Measurements from ENCODE around the gene SEMA4B.

DNA sequence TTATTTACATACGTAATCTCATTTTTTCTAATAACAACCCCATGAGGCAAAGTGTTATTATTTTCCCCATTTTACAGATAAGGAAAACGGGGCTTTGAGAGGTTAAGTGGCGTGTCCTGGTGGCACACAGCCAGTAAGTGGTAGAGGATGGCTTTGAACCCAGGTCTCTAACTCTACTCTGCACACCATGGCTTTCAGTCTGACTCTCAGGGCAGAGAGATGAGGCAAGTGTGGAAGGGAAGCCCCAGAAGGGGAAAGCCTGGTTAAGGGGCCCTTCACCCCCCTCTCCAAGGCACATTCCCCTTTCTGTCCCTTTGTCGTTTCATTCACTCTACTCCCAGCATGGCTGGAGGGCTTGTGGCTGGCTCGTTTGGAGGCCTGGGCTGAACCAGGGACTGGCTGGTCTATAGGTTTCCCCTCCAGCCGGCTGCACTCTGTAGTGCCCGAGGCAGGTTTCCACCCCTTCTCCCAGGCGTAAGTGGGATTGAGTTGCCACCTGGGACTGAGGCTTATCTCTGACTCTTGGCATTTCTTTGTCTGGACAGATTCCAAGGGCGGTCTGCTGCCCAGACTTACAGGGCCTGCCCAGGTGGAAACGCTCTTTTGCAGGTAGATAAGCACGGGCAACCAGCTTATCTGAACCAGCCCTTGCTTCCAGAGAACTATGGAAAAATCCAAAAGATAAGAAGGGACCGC lies 12.1 kb downstream of the SEMA4B start:
- TF ChIP-seq, protein P1, sequence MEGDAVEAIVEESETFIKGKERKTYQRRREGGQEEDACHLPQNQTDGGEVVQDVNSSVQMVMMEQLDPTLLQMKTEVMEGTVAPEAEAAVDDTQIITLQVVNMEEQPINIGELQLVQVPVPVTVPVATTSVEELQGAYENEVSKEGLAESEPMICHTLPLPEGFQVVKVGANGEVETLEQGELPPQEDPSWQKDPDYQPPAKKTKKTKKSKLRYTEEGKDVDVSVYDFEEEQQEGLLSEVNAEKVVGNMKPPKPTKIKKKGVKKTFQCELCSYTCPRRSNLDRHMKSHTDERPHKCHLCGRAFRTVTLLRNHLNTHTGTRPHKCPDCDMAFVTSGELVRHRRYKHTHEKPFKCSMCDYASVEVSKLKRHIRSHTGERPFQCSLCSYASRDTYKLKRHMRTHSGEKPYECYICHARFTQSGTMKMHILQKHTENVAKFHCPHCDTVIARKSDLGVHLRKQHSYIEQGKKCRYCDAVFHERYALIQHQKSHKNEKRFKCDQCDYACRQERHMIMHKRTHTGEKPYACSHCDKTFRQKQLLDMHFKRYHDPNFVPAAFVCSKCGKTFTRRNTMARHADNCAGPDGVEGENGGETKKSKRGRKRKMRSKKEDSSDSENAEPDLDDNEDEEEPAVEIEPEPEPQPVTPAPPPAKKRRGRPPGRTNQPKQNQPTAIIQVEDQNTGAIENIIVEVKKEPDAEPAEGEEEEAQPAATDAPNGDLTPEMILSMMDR (IDR thresholded peaks at IDR 0.05 in 2 of 3, conservative IDR thresholded peaks at IDR 0.05 in 1 of 3; ENCODE audit: insufficient read depth in 2 of 3, low read depth in 1 of 3, low read length in 3 of 3) = no peak
- no peak for TF ChIP-seq TAF1 (IDR thresholded peaks at IDR 0.05; ENCODE audit: control insufficient read depth, extremely low read depth, insufficient read depth, low read length, severe bottlenecking)
